Head of caudate nucleus (tissue), 42 donors: ENCODE results near the gene KRTAP4-3.
"Not testable (repeated sequence)": the region's sequence is repeated elsewhere in the genome, so short reads cannot be mapped to it uniquely, and the experiment has no call there.

ENCODE experiments used
- DNase-seq, 42 donors: peaks; one replicate each; pipeline versions ENCODE4 v3.0.0 to v3.0.0-alpha.2; 2020 to 2021; ENCODE audit warnings: mixed read lengths in 7 of 42
- intact Hi-C: fragments of 100-400 bp; cut with DNase I; formaldehyde crosslinking; loops from one replicate; pipeline ENCODE4 v1.15.0; 2022

The KRTAP4-3 gene

DNA sequence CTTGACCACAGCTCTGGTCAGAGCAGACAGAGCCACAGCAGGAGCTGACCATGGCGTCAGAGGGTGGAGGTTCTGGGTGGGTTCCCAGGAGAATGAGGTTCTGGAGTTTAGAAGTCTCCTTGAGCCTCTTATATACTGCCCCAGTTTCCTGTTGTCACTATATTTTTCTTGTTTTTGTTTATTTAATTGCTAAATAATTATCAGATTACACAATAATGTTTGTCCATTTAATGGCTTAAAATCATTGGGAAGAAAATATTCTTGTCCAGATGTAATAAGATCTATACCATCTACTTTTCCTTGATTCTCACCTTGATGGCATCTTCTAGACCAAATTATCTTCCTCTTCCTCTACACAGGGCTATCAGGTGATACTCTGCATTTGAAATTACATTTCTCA is at the start of gene KRTAP4-3:
Gene KRTAP4-3, minus strand, starts transcription at position 101 of the 400 bp plus-strand sequence. Its CDS starts 49 bp downstream, at position 52.
- no peak for DNase-seq
- intact Hi-C loops, result no loop called here

DNA sequence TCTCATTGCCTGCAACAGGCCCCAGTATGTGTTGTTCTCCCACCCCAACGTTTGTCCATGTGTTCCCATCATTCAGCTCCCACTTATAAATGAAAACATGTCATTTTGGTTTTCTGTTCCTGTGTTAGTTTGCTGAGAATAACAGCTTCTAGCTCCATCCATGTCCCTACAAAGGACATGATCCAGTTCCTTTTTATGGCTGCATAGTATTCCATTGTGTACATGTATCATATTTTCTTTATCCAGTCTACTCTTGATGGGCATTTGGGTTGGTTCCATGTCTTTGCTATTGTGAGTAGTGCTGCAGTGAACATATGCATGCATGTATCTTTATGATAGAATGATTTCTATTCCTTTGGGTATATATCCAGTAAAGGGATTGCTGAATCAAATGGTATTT is 47.7 kb upstream of the KRTAP4-3 start:
- DNase-seq, result no peak
- intact Hi-C loops, result no loop called here

DNA sequence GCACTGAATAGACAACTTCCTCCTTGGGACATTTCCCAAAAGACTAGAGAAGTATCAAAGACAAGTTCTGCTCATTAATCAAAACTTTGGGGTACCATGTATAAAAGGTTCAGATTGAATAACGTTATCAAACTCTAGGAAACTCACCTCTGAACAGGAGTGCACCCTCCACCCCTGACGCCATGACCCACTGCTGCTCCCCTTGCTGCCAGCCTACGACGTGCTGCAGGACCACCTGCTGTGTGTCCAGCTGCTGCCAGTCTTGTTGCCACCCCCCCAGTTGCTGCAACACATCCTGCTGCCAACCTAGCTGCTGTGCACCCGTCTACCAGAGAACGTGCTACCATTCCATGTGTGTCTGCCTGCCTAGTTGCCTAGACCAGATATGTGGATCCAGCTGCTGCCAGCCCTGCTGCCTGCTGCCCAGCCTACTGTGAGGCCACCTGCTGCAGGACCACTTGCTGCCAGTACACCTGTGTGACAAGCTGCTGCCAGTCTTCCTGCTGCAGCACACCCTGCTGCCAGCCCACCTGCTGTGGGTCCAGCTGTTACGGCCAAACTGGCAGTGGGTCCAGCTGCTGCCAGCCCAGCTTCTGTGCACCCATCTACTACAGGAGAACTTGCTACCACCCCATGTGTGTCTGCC is 44.6 kb upstream of the KRTAP4-3 start:
- DNase-seq, result no peak
- intact Hi-C loops, result no loop called here

DNA sequence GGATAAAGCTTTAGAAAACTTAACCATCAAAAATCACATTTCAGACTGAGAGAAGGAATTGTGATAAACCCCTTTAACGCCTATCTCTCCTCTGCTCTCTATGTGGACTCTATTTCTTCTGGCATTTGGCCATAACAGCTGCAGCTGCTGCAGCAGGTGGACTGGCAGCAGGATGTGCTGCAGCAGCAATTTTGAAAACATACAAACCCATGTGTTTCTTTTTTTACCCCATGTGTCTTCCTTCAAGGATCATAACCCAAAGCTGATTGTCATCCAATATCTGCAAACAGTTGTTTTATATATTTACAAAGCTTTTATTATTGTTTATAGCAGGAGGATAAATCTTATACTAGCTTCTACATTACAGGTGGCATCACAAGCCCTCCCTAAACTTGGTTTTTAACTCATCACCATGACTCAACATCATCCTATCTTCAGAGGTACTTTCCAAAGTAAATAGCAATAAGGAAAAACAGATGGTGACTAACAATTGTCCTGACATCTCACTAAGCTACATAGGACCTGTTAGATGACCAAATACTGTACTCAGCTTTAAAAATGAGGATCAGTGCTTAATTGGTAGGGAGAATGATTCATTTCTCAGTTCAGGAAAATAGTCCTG is 43.9 kb upstream of the KRTAP4-3 start:
- no peak for DNase-seq
- intact Hi-C loops, result no loop called here

DNA sequence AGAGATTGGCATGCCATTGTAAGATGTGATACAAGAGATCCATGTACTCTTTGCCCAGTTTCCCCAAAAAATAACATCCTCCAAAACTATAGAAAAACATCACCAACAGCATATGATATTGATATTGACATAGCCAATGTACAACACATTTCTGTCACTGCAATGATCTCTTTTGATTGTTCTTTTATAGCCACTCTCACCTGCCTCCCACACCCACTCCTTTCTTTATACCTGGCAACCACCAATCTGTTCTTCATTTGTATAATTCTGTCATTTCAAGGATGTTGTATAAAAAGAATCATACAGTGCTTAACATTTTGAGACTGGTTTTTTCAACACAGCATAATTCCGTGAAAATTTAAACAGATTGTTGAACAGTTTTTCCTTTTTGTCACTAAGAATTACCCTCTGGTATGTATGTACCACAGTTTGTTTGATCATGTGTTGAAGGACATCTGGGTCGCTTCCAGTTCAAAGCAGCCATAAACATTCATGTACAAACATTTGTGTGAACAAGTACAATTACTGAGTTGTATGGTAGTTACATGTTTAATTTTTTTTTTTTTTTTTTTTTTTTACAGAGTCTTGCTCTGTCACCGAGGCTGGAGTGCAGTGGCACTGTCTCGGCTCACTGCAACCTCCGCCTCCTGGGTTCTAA is 31.5 kb upstream of the KRTAP4-3 start:
- intact Hi-C loops, result no loop called here
- no peak for DNase-seq

DNA sequence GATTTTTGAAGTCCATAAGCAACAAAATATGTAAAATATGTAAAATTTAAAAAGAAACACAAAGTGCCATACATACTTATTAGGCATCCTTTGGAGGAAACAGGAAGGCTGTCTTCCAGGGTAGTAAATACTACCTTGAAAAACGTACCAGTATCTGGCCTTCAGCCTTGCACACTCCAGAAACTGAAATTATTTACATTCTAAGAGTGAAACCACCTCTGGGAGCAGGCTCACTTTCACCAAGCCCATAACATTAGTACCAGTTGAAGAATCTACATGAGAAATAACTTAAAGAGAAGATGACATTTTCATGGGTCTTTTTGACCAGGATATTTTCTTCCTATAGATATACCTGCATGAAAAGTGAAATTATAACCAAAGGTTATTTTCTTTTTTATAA is 28.0 kb upstream of the KRTAP4-3 start:
- no peak for DNase-seq
- intact Hi-C loops, result no loop called here

DNA sequence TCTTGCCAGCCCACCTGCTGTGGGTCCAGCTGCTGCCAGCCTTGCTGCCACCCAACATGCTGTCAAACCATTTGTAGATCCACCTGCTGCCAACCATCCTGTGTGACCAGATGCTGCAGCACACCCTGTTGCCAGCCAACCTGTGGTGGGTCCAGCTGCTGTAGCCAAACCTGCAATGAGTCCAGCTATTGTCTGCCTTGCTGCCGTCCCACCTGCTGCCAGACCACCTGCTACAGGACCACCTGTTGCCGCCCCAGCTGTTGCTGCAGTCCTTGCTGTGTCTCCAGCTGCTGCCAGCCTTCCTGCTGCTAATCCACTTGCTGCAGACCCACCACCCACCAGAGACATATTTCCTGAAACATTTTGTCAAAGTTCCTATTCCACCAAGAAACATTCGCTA is 22.3 kb upstream of the KRTAP4-3 start:
- intact Hi-C loops, result no loop called here
- no peak for DNase-seq

DNA sequence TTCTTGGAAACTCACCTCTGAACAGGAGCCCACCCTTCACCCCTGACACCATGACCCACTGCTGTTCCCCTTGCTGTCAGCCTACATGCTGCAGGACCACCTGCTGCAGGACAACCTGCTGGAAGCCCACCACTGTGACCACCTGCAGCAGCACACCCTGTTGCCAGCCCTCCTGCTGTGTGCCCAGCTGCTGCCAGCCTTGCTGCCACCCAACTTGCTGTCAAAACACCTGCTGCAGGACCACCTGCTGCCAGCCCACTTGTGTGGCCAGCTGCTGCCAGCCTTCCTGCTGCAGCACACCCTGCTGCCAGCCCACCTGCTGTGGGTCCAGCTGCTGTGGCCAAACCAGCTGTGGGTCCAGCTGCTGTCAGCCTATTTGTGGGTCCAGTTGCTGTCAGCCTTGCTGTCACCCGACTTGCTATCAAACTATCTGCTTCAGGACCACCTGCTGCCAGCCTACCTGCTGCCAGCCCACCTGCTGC is 21.9 kb upstream of the KRTAP4-3 start, which contains the start of gene KRTAP9-1:
Gene KRTAP9-1, plus strand, starts transcription at position 51 of the 482 bp plus-strand sequence. Its CDS starts 0 bp downstream, at position 51.
- intact Hi-C loops, DNase-seq: not testable (repeated sequence)

DNA sequence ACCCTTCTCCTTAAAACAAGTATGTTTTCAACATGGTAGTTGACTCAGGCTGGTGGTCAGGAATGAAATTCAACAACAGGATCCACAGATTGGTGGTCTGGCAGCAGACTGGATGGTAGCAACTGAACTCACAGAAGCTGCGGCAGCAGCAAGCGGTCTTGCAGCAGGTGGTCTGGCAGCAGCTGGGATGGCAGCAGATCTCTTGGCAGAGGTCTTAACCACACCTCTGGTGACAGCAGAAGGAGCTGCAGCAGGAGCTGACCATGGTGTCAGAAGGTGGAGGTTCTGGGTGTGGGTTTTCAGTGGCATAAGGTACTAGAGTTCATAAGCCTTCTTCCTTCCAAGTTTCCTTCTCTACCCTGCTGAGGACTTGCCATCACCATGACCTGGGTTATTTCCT is 18.9 kb upstream of the KRTAP4-3 start:
- no peak for DNase-seq
- intact Hi-C loops, result no loop called here

DNA sequence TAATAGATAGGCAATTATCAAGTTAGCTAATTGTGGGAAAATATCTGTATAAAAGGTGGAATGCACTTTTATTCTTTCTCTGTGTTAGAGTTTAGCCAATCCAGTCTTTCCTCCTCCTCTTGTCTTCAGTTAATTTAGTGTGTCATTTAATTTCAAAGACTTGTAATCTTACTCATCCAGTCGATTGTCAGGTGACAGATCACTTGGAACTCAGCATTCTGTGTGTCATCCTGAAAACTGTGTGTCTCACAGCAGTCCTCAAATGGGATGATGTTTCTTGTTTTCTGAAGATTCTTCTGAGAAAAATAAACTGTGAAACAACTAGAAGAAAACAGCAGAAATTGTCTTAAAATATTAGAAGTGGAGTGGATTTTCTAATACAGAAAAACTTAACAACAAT is 17.0 kb upstream of the KRTAP4-3 start:
- intact Hi-C loops, result no loop called here
- no peak for DNase-seq

DNA sequence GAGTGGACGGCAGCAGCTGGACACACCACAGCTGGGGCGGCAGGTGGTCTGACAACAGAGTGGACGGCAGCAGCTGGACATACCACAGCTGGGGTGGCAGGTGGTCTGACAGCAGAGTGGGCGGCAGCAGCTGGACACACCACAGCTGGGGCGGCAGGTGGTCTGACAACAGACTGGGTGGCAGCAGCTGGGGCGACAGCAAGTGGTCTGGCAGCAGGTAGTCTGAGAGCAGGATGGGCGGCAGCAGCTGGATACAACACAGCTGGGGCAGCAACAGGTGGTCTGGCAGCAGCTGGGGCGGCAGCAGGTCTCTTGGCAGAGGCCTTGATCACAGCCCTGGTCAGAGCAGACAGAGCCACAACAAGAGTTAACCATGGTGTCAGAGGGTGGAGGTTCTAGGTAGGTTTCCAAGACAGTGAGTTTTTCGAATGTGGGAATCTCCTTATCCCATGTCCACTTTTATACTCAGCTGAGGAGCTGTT is 16.5 kb upstream of the KRTAP4-3 start, which contains the start of gene KRTAP4-1:
Gene KRTAP4-1, minus strand, starts transcription at position 432 of the 482 bp plus-strand sequence. Its CDS starts 57 bp downstream, at position 375.
- DNase-seq, result no peak
- intact Hi-C loops, result no loop called here

DNA sequence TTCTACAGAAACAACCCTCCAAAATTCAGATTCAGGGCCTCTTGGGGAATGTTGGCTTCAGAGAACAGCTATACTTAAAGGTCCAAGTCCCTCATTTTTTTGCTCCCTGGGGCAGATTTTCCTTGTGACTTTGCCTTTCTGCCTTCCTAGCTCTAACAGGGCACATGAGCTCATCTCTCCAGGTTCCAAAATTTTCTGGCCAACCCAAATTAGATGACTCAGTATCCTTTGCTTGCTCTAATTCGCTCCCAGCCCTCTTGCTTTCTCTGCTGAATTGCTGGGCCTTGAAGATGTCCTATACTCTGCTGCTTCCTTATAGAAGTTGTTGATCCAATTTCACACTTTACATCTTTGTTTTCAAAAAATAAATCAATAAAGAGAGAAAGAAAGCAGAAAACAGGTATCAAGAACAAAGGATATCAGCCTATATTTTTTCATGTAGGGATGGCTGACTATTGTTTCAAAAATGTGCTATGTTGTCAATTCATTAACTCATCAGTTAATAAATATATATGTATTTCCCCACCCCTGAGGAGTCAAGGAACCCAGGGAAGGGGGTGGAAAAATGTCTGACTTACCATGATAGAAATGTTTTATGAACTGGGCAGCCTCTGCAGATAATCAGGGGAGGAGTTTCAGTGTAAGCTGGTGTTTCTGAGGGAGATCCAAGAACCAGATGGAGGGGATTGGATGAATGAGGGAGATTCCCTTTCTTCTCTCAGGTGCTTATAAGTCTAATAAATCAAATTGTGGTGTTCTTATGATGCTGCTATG is 11.0 kb upstream of the KRTAP4-3 start:
- intact Hi-C loops, result no loop called here
- DNase-seq, result no peak

DNA sequence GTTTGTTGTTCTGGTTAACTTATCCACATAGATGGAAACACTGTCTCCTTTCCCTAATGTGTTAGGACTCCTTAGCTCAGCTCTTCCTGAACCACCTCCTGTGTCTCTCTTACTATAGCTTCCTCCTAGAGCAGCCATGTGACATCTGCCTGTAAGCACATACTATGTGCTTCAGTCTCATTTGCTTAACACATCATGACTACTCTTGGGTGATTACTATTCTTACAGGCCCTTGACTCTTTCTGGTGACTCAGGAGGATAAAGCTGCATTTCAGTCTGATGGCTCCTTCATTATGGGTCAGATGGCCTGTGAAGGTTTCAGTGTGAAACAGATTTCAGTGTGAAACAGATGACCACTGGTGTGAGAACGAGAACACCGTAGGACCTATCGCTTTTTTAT is 10.3 kb upstream of the KRTAP4-3 start:
- no peak for DNase-seq
- intact Hi-C loops, result no loop called here

DNA sequence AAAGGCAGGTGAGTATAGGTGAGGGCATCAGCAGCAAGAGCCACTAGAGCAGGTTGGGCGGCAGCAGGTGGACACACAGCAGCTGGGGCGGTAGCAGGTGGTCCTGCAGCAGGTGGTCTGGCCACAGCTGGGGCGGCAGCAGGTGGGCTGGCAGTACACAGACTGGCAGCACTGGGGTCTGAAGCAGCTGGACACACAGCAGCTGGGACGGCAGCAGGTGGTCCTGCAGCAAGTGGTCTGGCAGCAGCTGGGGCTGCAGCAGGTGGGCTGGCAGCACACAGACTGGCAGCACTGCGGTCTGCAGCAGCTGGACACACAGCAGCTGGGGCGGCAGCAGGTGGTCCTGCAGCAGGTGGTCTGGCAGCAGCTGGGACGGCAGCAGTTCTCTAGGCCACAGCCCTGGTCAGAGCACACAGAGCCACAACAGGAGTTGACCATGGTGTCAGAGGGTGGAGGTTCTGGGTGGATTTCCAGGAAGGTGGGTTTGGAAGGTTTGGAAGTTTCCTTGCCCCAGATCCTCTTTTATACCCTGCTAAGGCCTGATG is 9.8 kb upstream of the KRTAP4-3 start, which contains the start of gene KRTAP4-2:
Gene KRTAP4-2, minus strand, starts transcription at position 495 of the 545 bp plus-strand sequence. Its CDS starts 57 bp downstream, at position 438.
- DNase-seq, result no peak
- intact Hi-C loops, result no loop called here

DNA sequence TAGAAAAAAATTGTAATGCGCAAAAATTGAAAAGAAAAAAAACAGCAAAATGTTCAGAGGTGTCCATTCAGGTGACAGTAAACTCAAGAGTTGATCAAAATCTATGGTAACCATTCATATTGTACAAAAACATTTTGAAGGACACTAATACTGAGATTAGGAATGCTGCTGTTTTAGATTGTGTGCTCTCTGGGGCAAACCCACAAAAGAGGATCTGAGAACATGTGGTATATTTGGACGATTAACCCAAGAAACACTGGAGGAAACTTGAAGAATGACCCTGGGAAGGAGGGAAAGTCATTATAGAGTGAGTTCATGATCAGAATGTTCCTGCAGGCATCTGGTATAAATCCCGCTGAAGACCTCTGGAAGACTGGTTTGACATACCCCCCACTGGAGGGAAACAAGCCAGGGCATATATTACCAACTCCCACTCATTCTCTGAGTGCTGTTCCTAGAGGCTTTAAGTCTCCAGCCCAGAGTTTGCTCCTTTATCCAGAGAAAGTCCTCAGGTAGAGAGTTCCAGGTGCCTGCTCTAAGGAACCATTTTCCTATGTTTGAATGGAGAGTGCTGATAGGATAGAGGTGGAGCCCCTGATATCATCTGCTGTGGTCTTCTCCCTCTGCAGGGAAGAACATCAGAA is 8.8 kb upstream of the KRTAP4-3 start:
- DNase-seq, result no peak
- intact Hi-C loops, result no loop called here

DNA sequence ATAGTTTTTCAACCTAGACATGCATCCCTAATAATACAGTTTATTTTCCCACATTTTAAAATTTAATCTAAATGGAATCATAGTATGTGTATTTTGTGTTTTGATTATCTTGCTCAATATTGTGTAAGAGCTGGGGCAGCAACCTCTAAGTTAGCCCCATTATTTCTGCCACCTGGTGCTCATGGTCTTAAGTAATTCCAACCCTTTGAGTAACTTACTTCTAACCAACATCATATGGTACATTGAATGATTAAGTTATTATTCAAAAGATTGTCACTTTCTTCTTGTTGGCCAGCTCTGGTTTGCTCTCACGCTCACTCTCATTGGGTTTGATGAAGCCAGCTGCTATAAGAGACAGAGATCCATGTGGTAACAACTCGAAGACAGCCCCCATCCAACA is 3.9 kb upstream of the KRTAP4-3 start:
- intact Hi-C loops, result no loop called here
- DNase-seq, result no peak

DNA sequence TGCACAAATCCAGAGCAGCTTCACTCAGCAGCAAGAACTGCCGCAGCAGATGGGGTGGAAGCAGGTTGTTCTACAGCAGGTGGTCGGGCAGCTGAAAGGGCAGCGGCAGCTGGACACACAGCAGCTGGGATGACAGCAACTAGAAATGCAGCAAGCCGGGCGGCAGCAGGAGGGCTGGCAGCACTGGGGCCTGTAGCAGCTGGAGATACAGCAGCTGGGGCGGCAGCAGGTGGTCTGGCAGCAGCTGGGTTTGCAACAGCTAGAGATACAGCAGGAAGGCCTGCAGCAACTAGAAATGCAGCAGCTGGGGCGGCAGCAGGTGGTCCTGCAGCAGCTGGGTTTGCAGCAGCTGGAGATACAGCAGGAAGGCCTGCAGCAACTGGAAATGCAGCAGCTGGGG is 460 bp downstream of the KRTAP4-3 start:
- no peak for DNase-seq
- intact Hi-C loops, result no loop called here

DNA sequence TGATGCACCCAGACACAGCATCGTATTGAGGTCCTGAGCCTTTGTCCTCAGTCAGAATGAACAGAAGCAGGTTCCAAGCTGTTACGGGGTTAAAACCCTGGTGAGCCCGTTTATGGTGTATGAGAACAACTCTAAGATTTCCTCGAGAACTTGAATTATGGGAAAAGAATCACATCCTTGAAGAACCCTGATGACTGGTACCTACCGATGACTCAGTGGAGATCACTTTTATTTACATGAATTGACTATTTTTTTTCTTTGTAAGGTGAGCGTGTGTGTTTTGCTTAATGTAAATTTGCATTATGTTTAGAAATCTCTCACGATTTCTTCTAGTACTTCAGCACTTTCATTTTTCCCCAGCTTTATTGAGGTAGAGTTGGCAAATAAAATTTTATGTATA is 4.2 kb downstream of the KRTAP4-3 start:
- intact Hi-C loops, result no loop called here
- DNase-seq, result no peak
